Progenitor cell of endocrine pancreas (in vitro differentiated cells): ENCODE data around the gene CEMIP2. TPM values are rescaled to one million over a fixed set of nuclear protein-coding genes. Genes with fewer than 3 reads are reported as not detected.
A peak's percentile ranks its signal among the peaks of the same experiment; 100 is the strongest.

ENCODE experiments used
- DNase-seq: peaks from one replicate; pipeline ENCODE4 v3.0.0; 2021; ENCODE audit warnings: low spot score; ENCODE audit not compliant: unreplicated experiment
- H3K27ac Mint-ChIP-seq: 2 replicates; pipeline ENCODE4 v1.8.0; 2021; ENCODE audit warnings: mild to moderate bottlenecking, moderate library complexity, mixed read lengths
- H3K27me3 Mint-ChIP-seq: 2 replicates; pipeline ENCODE4 v1.8.0; 2021; ENCODE audit warnings: mixed read lengths
- H3K36me3 Mint-ChIP-seq: 2 replicates; pipeline ENCODE4 v1.8.0; 2022; ENCODE audit warnings: mixed read lengths; ENCODE audit not compliant: insufficient read depth
- H3K4me1 Mint-ChIP-seq: 2 replicates; pipeline ENCODE4 v1.8.0; 2021; ENCODE audit warnings: low read depth, mixed read lengths
- H3K4me3 Mint-ChIP-seq: 2 replicates; pipeline ENCODE4 v1.8.0; 2021; ENCODE audit warnings: low read depth, mild to moderate bottlenecking, moderate library complexity, mixed read lengths
- H3K9me3 Mint-ChIP-seq: 2 replicates; pipeline ENCODE4 v1.8.0; 2021; ENCODE audit warnings: low read depth, mixed read lengths
- CTCF ChIP-seq: fragments of 200-600 bp; sonication (generic); IDR thresholded peaks from one replicate; pipeline ENCODE4 v1.5.0; 2021; ENCODE audit warnings: antibody characterized with exemption, mild to moderate bottlenecking; ENCODE audit not compliant: unreplicated experiment
- long read RNA-seq: library from polyadenylated mRNA; unstranded; transcript quantifications from one replicate; pipeline ENCODE4 v2.0.0, GENCODE V29; 2020
- total RNA-seq: library from RNA; stranded (reverse); gene quantifications from 2 replicates; pipeline ENCODE4 v1.2.1, GENCODE V29; 2021

Gene CEMIP2
- 56.7 and 65.1 TPM in 2 replicates for total RNA-seq
- long read RNA-seq, partial matches to known transcripts: 20 of 33 reads
- long read RNA-seq, other reads (novel, unspliced or antisense): 7 of 33 reads

DNA sequence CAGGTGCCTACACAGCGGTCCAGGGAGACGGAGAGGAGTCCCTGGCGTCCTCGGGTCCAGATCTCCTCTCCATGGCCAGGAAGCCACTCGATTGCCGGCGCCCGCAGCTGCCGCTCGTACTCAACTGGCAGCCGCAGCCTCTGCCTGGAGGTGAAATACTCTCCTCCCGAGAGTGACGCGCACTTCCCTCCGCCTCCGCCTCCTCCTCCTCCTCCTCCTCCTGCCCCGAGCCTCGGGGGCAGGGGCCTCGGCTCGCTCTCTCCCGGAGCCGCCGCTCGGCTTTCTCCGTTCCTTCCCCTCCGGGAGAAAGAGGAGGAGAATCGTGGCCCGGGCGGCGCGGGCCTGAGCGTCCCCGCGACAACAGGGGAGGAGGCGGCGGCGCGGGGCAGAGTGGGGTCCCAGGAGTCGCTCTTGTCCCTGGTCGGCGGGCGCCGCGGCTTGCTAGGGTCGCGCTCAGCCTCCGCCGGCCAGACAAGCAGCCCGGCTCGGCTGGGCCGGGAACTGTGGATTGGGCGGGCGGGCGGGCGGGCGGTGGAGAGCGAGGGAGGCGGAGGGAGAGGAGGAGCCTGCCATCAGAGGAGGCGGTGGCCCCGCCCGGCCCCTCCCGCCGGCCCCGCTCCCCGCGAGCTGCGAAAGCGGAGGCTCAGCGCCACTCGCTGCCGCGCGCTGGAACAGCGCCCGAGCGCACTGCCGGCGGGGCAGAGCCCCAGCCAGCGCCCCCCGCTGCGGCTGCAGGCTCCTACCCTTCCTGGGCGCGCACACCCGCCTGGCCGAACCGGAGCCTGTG is at the start of gene CEMIP2:
TSS of gene CEMIP2 (minus strand) at position 126 of the 787 bp plus-strand sequence. CDS start 18,140 bp downstream, outside the sequence.
- peak; percentile 79 for DNase-seq
- Mint-ChIP-seq H3K4me1 (peaks cover 34% of the 10 kb centered on the region), H3K27ac (peak within 1 kb of the TSS; percentile 96), H3K4me3 (peak within 1 kb of the TSS; percentile 98), H3K27me3 (peaks cover 14% of the 10 kb centered on the region), H3K36me3 (no peaks in the 10 kb centered on the region), H3K9me3 (no peaks in the 10 kb centered on the region)
- peak; percentile 59 for TF ChIP-seq CTCF

- DNase-seq: no peak
Measured at GRCh38 chr9:71816916-71817451, 48.7 kb upstream of the CEMIP2 start.

DNA sequence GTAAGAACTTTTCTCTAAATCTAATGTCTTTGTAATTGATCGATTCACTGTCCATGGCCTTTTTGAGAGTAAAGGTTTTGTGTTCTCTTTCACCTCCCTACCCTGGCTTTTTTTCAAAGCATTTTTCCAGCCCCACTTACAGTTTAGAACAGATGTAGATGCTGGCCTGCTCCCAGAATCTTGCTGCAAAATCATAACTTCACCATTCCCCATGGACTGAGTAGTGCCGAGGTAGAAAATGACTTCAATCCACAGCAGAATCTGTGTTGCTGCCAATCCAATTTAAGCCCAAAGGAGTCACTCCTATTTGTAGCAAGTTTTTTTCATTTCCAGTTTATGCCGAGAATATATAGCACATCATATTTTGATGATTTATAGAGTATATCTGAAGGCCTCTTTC is 46.5 kb upstream of the CEMIP2 start:
- no peak overlapping the region for H3K27ac Mint-ChIP-seq
- no peaks in the 10 kb centered on the region for H3K36me3 Mint-ChIP-seq
- TF ChIP-seq CTCF: no peak
- peaks cover 2% of the 10 kb centered on the region for H3K4me1 Mint-ChIP-seq
- H3K27me3 Mint-ChIP-seq: no peaks in the 10 kb centered on the region
- no peaks in the 10 kb centered on the region for H3K9me3 Mint-ChIP-seq
- DNase-seq: no peak
- no peak overlapping the region for H3K4me3 Mint-ChIP-seq

More at GRCh38 chr9:71816916-71817451, 48.7 kb upstream of the CEMIP2 start:
- TF ChIP-seq CTCF: no peak
- Mint-ChIP-seq H3K4me3 (no peak overlapping the region), H3K27ac (no peak overlapping the region), H3K36me3 (no peaks in the 10 kb centered on the region), H3K4me1 (peaks cover 2% of the 10 kb centered on the region), H3K27me3 (no peaks in the 10 kb centered on the region), H3K9me3 (no peaks in the 10 kb centered on the region)

GRCh38 chr9:71814226-71814625 is 45.9 kb upstream of the CEMIP2 start:
- DNase-seq: no peak
- Mint-ChIP-seq H3K36me3 (no peaks in the 10 kb centered on the region), H3K27ac (no peak overlapping the region), H3K27me3 (no peaks in the 10 kb centered on the region), H3K9me3 (no peaks in the 10 kb centered on the region), H3K4me1 (peaks cover 2% of the 10 kb centered on the region), H3K4me3 (no peak overlapping the region)
- no peak for TF ChIP-seq CTCF

DNA sequence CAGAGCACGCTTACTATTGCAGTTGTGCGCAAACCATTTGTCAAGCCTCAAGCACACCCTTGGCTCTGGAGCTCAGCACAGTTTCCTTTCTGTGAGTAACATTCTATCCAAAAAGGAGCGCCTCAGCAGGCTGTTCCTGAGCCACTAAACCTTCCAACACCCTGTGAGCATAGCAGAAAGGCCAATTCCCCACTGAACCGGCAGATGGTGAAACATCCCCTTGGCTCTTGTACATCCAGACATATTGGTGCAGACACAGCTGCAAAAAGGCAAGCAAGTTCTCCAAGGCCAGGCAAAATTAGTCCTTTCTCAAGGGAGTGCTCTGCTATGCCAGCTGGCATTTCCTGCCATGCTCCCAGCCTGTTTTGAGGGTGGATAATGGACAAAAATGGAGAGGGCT is 44.1 kb upstream of the CEMIP2 start:
- H3K27me3 Mint-ChIP-seq: no peaks in the 10 kb centered on the region
- no peak overlapping the region for H3K27ac Mint-ChIP-seq
- no peaks in the 10 kb centered on the region for H3K9me3 Mint-ChIP-seq
- no peaks in the 10 kb centered on the region for H3K36me3 Mint-ChIP-seq
- DNase-seq: no peak
- H3K4me3 Mint-ChIP-seq: no peak overlapping the region
- peaks cover 2% of the 10 kb centered on the region for H3K4me1 Mint-ChIP-seq
- no peak for TF ChIP-seq CTCF
